Liver (tissue), 9 donors: ENCODE data around the gene HUNK. TPM values are rescaled to one million over a fixed set of nuclear protein-coding genes. Genes with fewer than 3 reads are reported as not detected.

ENCODE experiments used
- DNase-seq: peaks from one replicate; pipeline ENCODE4 v3.0.0-alpha.2; 2017; ENCODE audit warnings: low spot score
- H3K27ac ChIP-seq, 2 donors: one replicate each; pipeline ENCODE4 v1.7.0; 2013; ENCODE audit warnings: inconsistent platforms in 2 of 2, low read length in 2 of 2, control low read depth in 1 of 2, low read depth in 1 of 2, mild to moderate bottlenecking in 1 of 2
- H3K27me3 ChIP-seq, 4 donors: one replicate each; pipeline versions ENCODE4 v1.6.1 to v1.7.0; 2013; ENCODE audit warnings: low read length in 3 of 4, inconsistent platforms in 1 of 4, mild to moderate bottlenecking in 1 of 4, moderate library complexity in 1 of 4; ENCODE audit not compliant: control insufficient read depth in 4 of 4, insufficient read depth in 4 of 4
- H3K36me3 ChIP-seq, 4 donors: one replicate each; pipeline versions ENCODE4 v1.6.1 to v1.7.0; 2013; ENCODE audit warnings: low read length in 3 of 4, mild to moderate bottlenecking in 3 of 4, low read depth in 1 of 4, moderate library complexity in 1 of 4; ENCODE audit not compliant: control insufficient read depth in 4 of 4, insufficient read depth in 3 of 4
- H3K4me1 ChIP-seq, 4 donors: one replicate each; pipeline versions ENCODE4 v1.6.1 to v1.7.0; 2013; ENCODE audit warnings: low read length in 3 of 4, mild to moderate bottlenecking in 3 of 4, moderate library complexity in 1 of 4; ENCODE audit not compliant: control insufficient read depth in 4 of 4, insufficient read depth in 4 of 4
- H3K4me3 ChIP-seq, 3 donors: one replicate each; pipeline versions ENCODE4 v1.6.1 to v1.7.0; 2013; ENCODE audit warnings: low read length in 3 of 3, control low read depth in 1 of 3, low read depth in 1 of 3, mild to moderate bottlenecking in 1 of 3
- H3K9ac ChIP-seq, 2 donors: one replicate each; pipeline ENCODE4 v1.7.0; 2013; ENCODE audit warnings: low read length in 2 of 2, mild to moderate bottlenecking in 2 of 2, moderate library complexity in 2 of 2, control low read depth in 1 of 2, low read depth in 1 of 2
- H3K9me3 ChIP-seq, 4 donors: one replicate each; pipeline versions ENCODE4 v1.6.1 to v1.7.0; 2013; ENCODE audit warnings: low read length in 3 of 4; ENCODE audit not compliant: control insufficient read depth in 4 of 4
- ATF3 ChIP-seq: IDR thresholded peaks from 2 replicates; pipeline ENCODE4 v1.6.1; 2016; ENCODE audit warnings: antibody characterized with exemption
- CTCF ChIP-seq: fragments of 150-350 bp; IDR thresholded peaks from 2 replicates; pipeline ENCODE4 v1.5.1; 2017; ENCODE audit warnings: improper control_type of control experiment, low read depth, low read length; ENCODE audit not compliant: missing input control
- EGR1 ChIP-seq, 2 donors: IDR thresholded peaks; 2 replicates each; pipeline ENCODE4 v1.6.1; 2016 to 2018; ENCODE audit warnings: antibody characterized with exemption in 2 of 2, low read depth in 2 of 2
- FOXA2 ChIP-seq: IDR thresholded peaks from 2 replicates; pipeline ENCODE4 v1.6.1; 2016; ENCODE audit warnings: antibody characterized with exemption
- GABPA ChIP-seq, 2 donors: IDR thresholded peaks in 1 of 2; conservative IDR thresholded peaks in 1 of 2; 2 replicates each; pipeline ENCODE4 v1.6.1; 2016; ENCODE audit warnings: antibody characterized with exemption in 2 of 2, mild to moderate bottlenecking in 1 of 2, moderate library complexity in 1 of 2
- HNF4A ChIP-seq, 2 donors: conservative IDR thresholded peaks; 2 replicates each; pipeline ENCODE4 v1.6.1; 2016; ENCODE audit warnings: antibody characterized with exemption in 2 of 2, mild to moderate bottlenecking in 2 of 2
- HNF4G ChIP-seq: IDR thresholded peaks from 2 replicates; pipeline ENCODE4 v1.6.1; 2016; ENCODE audit warnings: antibody characterized with exemption
- JUND ChIP-seq, 2 donors: IDR thresholded peaks; 2 replicates each; pipeline ENCODE4 v1.6.1; 2016; ENCODE audit warnings: antibody characterized with exemption in 2 of 2
- NR2F2 ChIP-seq: IDR thresholded peaks from 2 replicates; pipeline ENCODE4 v1.6.1; 2016; ENCODE audit warnings: antibody characterized with exemption
- REST ChIP-seq: IDR thresholded peaks from 2 replicates; pipeline ENCODE4 v1.6.1; 2016; ENCODE audit warnings: antibody characterized with exemption, mild to moderate bottlenecking
- SP1 ChIP-seq: IDR thresholded peaks from 2 replicates; pipeline ENCODE4 v1.6.1; 2018; ENCODE audit warnings: antibody characterized with exemption, mild to moderate bottlenecking
- TAF1 ChIP-seq: conservative IDR thresholded peaks from 2 replicates; pipeline ENCODE4 v1.6.1; 2016; ENCODE audit warnings: antibody characterized with exemption, mild to moderate bottlenecking
- ZBTB33 ChIP-seq: IDR thresholded peaks from 2 replicates; pipeline ENCODE4 v1.6.1; 2016; ENCODE audit warnings: antibody characterized with exemption
- WGBS: extraction: QIAGEN DNeasy Blood & Tissue Kit; methylation state at CpG from one replicate; pipeline ENCODE4 v1.1.7; 2013; 5-methylcytosine and 5-hydroxymethylcytosine counted together
- polyA plus RNA-seq, 2 donors: library from polyadenylated mRNA; stranded (reverse) in 1 of 2; unstranded in 1 of 2; fragments of 200-250 nt in 1 of 2; fragments of >200 nt in 1 of 2; fragmentation: Nextera tagmentation in 1 of 2; extraction: Ambion mirVana in 1 of 2; gene quantifications; one replicate each; pipeline versions ENCODE4 v1.2.1 to v1.2.3, GENCODE V29; 2013 to 2015
- total RNA-seq, 2 donors: library from RNA; depleted of rRNA; stranded (reverse); fragments of >200 nt; gene quantifications; one replicate each; pipeline ENCODE4 v1.2.3, GENCODE V29; 2014
- donor health status: healthy.
- donor health status: healthy.
- donor health status: healthy.
- donor health status: healthy.
- donor health status: healthy.

The HUNK gene
- total and polyA plus RNA-seq, 4 donors = 0.11 to 0.92 (median 0.30) TPM

GRCh38 chr21:31874812-31875212, 2.0 kb downstream of the HUNK start:
- TF ChIP-seq HNF4G = no peak
- TF ChIP-seq TAF1 = no peak
- TF ChIP-seq JUND (IDR thresholded peaks at IDR 0.05) = no peak
- no peak for TF ChIP-seq HNF4A (conservative IDR thresholded peaks at IDR 0.05)
- TF ChIP-seq SP1 = no peak
- no peak for TF ChIP-seq CTCF
- TF ChIP-seq ZBTB33 = no peak
- TF ChIP-seq REST = no peak
- TF ChIP-seq GABPA (IDR thresholded peaks at IDR 0.05 in 1 of 2, conservative IDR thresholded peaks at IDR 0.05 in 1 of 2) = no peak
- TF ChIP-seq NR2F2 = no peak
- TF ChIP-seq EGR1 (IDR thresholded peaks at IDR 0.05; ENCODE audit: low read depth in 2 of 2) = no peak
- TF ChIP-seq ATF3 = no peak
- TF ChIP-seq FOXA2 = no peak
- peaks cover 0 to 6% (median 3%) of the 10 kb centered on the region in 4 donors for H3K27me3 ChIP-seq
- H3K27ac ChIP-seq = no peak overlapping the region
- H3K36me3 ChIP-seq = no peaks in the 10 kb centered on the region
- no peak overlapping the region for H3K4me3 ChIP-seq
- H3K9me3 ChIP-seq = no peaks in the 10 kb centered on the region
- H3K9ac ChIP-seq = no peak overlapping the region
- H3K4me1 ChIP-seq = peaks cover 5 to 22% (median 10%) of the 10 kb centered on the region in 4 donors
- 76% methylated on average over 12 of the region's 12 CpGs for WGBS
- no peak for DNase-seq

GRCh38 chr21:31875496-31876015, 2.7 kb downstream of the HUNK start:
- no peak for DNase-seq
- WGBS = 82% methylated on average over 21 of the region's 21 CpGs
- Histone ChIP-seq H3K4me1 (peaks cover 5 to 22% (median 10%) of the 10 kb centered on the region in 4 donors), H3K27ac (peak overlapping the region in 1 of 2 donors; percentile 7), H3K9ac (no peak overlapping the region), H3K4me3 (no peak overlapping the region), H3K27me3 (peaks cover 0 to 6% (median 3%) of the 10 kb centered on the region in 4 donors), H3K9me3 (no peaks in the 10 kb centered on the region), H3K36me3 (no peaks in the 10 kb centered on the region)
- TF ChIP-seq NR2F2 (no peak), EGR1 (IDR thresholded peaks at IDR 0.05; ENCODE audit: low read depth in 2 of 2) (no peak), TAF1 (no peak), HNF4A (conservative IDR thresholded peaks at IDR 0.05) (no peak), REST (no peak), ATF3 (no peak), SP1 (no peak), JUND (IDR thresholded peaks at IDR 0.05) (no peak)
